OCI-LY3 (cell line): ENCODE measurements around the gene NR6A1.
A peak's percentile ranks its signal among the peaks of the same experiment; 100 is the strongest.

Source experiments
- H2AFZ ChIP-seq: fragments of 200-600, 300-600 bp; shearing (Covaris generic); 2 replicates; pipeline ENCODE4 v1.6.0; 2014; ENCODE audit warnings: antibody characterized with exemption, low read depth, low read length
- H3K27ac ChIP-seq: fragments of 200-600, 300-600 bp; sonication (generic); 2 replicates; pipeline ENCODE4 v1.5.1; 2014; ENCODE audit warnings: mild to moderate bottlenecking, low read length, moderate library complexity, mixed read lengths
- H3K27me3 ChIP-seq: fragments of 200-600, 300-600 bp; sonication (generic); 2 replicates; pipeline ENCODE4 v1.6.1; 2014; ENCODE audit warnings: low read depth, low read length, mixed read lengths
- H3K36me3 ChIP-seq: fragments of 200-600, 300-600 bp; sonication (generic); replicated peaks from 2 replicates; pipeline ENCODE3; 2014; ENCODE audit warnings: low read depth, low read length, mixed read lengths
- H3K4me1 ChIP-seq: fragments of 300-600, 200-600 bp; sonication (generic); 2 replicates; pipeline ENCODE4 v1.6.1; 2014; ENCODE audit warnings: low read length, mixed read lengths
- H3K4me2 ChIP-seq: fragments of 200-600, 300-600 bp; sonication (generic); 2 replicates; pipeline ENCODE4 v1.6.1; 2014; ENCODE audit warnings: low read length, mixed read lengths
- H3K4me3 ChIP-seq: fragments of 300-600, 200-600 bp; sonication (generic); 2 replicates; pipeline ENCODE4 v1.5.1; 2014; ENCODE audit warnings: antibody characterized with exemption, mild to moderate bottlenecking, low read length, moderate library complexity
- H3K79me2 ChIP-seq: fragments of 300-600, 200-600 bp; shearing (Covaris generic); 2 replicates; pipeline ENCODE4 v1.6.1; 2014; ENCODE audit warnings: mild to moderate bottlenecking, low read length, mixed read lengths
- H3K9ac ChIP-seq: fragments of 300-600, 200-600 bp; shearing (Covaris generic); 2 replicates; pipeline ENCODE4 v1.6.0; 2014; ENCODE audit warnings: mild to moderate bottlenecking, low read length, moderate library complexity
- H3K9me3 ChIP-seq: fragments of 200-600, 300-600 bp; shearing (Covaris generic); 2 replicates; pipeline ENCODE4 v1.6.1; 2014; ENCODE audit warnings: low read length, mixed read lengths; ENCODE audit not compliant: insufficient read depth
- H4K20me1 ChIP-seq: fragments of 200-600, 300-600 bp; sonication (generic); 2 replicates; pipeline ENCODE4 v1.6.1; 2016; ENCODE audit warnings: low read length, mixed read lengths; ENCODE audit not compliant: insufficient read depth
- EZH2phosphoT487 ChIP-seq: fragments of 200-600 bp; shearing (Covaris generic); IDR thresholded peaks from 2 replicates; pipeline ENCODE4 v1.6.1; 2018; ENCODE audit warnings: antibody characterized with exemption, mixed run types, low read depth
- TF ChIP-seq, protein P1 (sequence below): fragments of 200-600, 300-600 bp; sonication (generic); IDR thresholded peaks from 2 replicates; pipeline ENCODE4 v1.5.1; 2014; ENCODE audit warnings: antibody characterized with exemption, low read length, low read depth

Gene NR6A1

DNA sequence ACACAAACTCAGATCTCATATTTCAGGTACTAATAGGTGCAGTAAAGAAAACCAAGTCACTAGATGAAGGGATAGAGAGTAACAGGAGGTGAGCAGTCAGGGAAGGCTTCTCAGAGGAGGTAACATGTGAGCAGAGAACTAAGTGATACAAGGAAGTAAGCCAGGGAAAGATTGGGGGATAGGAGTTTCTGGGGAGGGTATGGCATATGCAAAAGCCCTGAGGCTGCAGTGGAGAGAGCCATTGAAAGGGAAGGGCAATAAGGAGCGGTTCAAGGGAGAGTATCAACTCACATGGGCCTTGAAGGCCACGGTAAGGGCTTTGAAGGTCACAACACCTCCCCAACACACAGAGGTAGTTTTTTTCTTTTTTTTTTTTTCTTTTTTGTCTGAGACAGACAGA, 12.7 kb upstream of the NR6A1 start:
- Histone ChIP-seq H3K36me3 (no peaks in the 10 kb centered on the region), H3K9me3 (no peaks in the 10 kb centered on the region), H3K9ac (no peak overlapping the region), H3K4me2 (no peak overlapping the region), H2AFZ (no peak overlapping the region), H3K27me3 (no peaks in the 10 kb centered on the region), H3K79me2 (no peaks in the 10 kb centered on the region), H4K20me1 (no peaks in the 10 kb centered on the region), H3K4me1 (peaks cover 15% of the 10 kb centered on the region), H3K4me3 (no peak overlapping the region), H3K27ac (no peak overlapping the region)
- TF ChIP-seq, protein P1, sequence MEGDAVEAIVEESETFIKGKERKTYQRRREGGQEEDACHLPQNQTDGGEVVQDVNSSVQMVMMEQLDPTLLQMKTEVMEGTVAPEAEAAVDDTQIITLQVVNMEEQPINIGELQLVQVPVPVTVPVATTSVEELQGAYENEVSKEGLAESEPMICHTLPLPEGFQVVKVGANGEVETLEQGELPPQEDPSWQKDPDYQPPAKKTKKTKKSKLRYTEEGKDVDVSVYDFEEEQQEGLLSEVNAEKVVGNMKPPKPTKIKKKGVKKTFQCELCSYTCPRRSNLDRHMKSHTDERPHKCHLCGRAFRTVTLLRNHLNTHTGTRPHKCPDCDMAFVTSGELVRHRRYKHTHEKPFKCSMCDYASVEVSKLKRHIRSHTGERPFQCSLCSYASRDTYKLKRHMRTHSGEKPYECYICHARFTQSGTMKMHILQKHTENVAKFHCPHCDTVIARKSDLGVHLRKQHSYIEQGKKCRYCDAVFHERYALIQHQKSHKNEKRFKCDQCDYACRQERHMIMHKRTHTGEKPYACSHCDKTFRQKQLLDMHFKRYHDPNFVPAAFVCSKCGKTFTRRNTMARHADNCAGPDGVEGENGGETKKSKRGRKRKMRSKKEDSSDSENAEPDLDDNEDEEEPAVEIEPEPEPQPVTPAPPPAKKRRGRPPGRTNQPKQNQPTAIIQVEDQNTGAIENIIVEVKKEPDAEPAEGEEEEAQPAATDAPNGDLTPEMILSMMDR: no peak
- no peak for TF ChIP-seq EZH2phosphoT487

- Histone ChIP-seq H4K20me1 (no peaks in the 10 kb centered on the region), H3K4me1 (peaks cover 15% of the 10 kb centered on the region), H2AFZ (no peak overlapping the region), H3K4me3 (no peak overlapping the region), H3K9ac (no peak overlapping the region), H3K36me3 (no peaks in the 10 kb centered on the region), H3K9me3 (no peaks in the 10 kb centered on the region), H3K4me2 (no peak overlapping the region), H3K79me2 (no peaks in the 10 kb centered on the region), H3K27me3 (no peaks in the 10 kb centered on the region), H3K27ac (no peak overlapping the region)
- no peak for TF ChIP-seq EZH2phosphoT487
- TF ChIP-seq, protein P1: no peak
Measured at GRCh38 chr9:124782661-124783574, 11.8 kb upstream of the NR6A1 start.

GRCh38 chr9:124781967-124782660, 11.0 kb upstream of the NR6A1 start:
- Histone ChIP-seq H3K4me1 (peaks cover 15% of the 10 kb centered on the region), H3K9me3 (no peaks in the 10 kb centered on the region), H2AFZ (no peak overlapping the region), H3K4me3 (no peak overlapping the region), H3K27ac (no peak overlapping the region), H3K79me2 (no peaks in the 10 kb centered on the region), H3K36me3 (no peaks in the 10 kb centered on the region), H3K27me3 (no peaks in the 10 kb centered on the region), H3K4me2 (peak overlapping the region; percentile 20; the same call in 1 of the 2 replicates), H4K20me1 (no peaks in the 10 kb centered on the region), H3K9ac (no peak overlapping the region)
- TF ChIP-seq EZH2phosphoT487: no peak
- TF ChIP-seq, protein P1: no peak

DNA sequence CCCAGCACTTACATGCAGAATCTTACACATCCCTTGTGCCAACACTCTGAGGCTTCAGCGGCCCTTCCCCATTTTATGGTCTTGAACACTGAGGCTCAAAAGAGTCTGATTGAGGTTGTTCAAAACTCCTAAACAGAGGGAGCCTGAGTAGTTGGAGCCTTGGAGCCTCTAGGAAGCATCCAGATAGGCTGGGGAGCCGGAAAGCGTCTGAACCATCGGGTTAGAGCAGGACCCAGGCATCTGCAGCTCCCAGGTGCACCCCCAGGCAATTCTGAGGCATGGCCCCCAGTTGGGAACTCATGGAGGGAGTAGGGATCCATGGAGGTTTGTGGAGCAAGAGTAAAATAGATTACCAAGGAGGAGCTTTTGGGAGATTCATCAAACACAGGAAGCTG, 9.6 kb upstream of the NR6A1 start:
- no peaks in the 10 kb centered on the region for H3K36me3 ChIP-seq
- H3K4me3 ChIP-seq: no peak overlapping the region
- no peaks in the 10 kb centered on the region for H3K27me3 ChIP-seq
- H3K27ac ChIP-seq: no peak overlapping the region
- H3K4me2 ChIP-seq: no peak overlapping the region
- H3K79me2 ChIP-seq: no peaks in the 10 kb centered on the region
- peaks cover 22% of the 10 kb centered on the region for H3K4me1 ChIP-seq
- no peaks in the 10 kb centered on the region for H3K9me3 ChIP-seq
- H2AFZ ChIP-seq: no peak overlapping the region
- TF ChIP-seq EZH2phosphoT487: no peak
- TF ChIP-seq, protein P1: no peak
- no peaks in the 10 kb centered on the region for H4K20me1 ChIP-seq
- H3K9ac ChIP-seq: no peak overlapping the region
